Skin of body (tissue), 2 donors: Measurements from ENCODE around the gene NTMT1. TPM values are rescaled to one million over a fixed set of nuclear protein-coding genes. Genes with fewer than 3 reads are reported as not detected.
"Not testable (repeated sequence)": the region's sequence is repeated elsewhere in the genome, so short reads cannot be mapped to it uniquely, and the experiment has no call there.

Experiments used
- DNase-seq: peaks from one replicate; lab custom pipeline; 2025; lab: John Stamatoyannopoulos, UW
- total RNA-seq: library from RNA; depleted of rRNA; stranded (reverse); fragments of >200 nt; gene quantifications from one replicate; pipeline ENCODE4 v1.2.3, GENCODE V29; 2014

Gene NTMT1
- total RNA-seq, 1 donor from 2014 or later, result 13.0 TPM

GRCh38 chr9:129635099-129636065 lies 9.4 kb downstream of the NTMT1 start:
- no peak for DNase-seq

GRCh38 chr9:129636343-129636742 lies 10.4 kb downstream of the NTMT1 start:
- DNase-seq, result not testable (repeated sequence)

GRCh38 chr9:129637102-129637501 lies 11.1 kb downstream of the NTMT1 start:
- no peak for DNase-seq

- DNase-seq, result no peak
Observed at GRCh38 chr9:129637673-129638439, 11.9 kb downstream of the NTMT1 start.

- DNase-seq, result no peak
Observed at GRCh38 chr9:129639034-129639630, 13.2 kb downstream of the NTMT1 start.

- no peak for DNase-seq
Observed at GRCh38 chr9:129639756-129640085, 13.8 kb downstream of the NTMT1 start.

GRCh38 chr9:129640086-129640870 lies 14.3 kb downstream of the NTMT1 start:
- no peak for DNase-seq

GRCh38 chr9:129640871-129641749 lies 15.1 kb downstream of the NTMT1 start:
- DNase-seq, result no peak

- DNase-seq, result peak; percentile 94
Observed at GRCh38 chr9:129641750-129642585, 16.0 kb downstream of the NTMT1 start, which contains the start of gene ASB6. Gene ASB6 (minus strand): TSS chr9:129642151. CDS start chr9:129641999, 152 bp downstream.

GRCh38 chr9:129643706-129644105 lies 17.7 kb downstream of the NTMT1 start:
- DNase-seq, result no peak

GRCh38 chr9:129644365-129644764 lies 18.4 kb downstream of the NTMT1 start:
- DNase-seq, result no peak

GRCh38 chr9:129644902-129645301 lies 18.9 kb downstream of the NTMT1 start:
- DNase-seq, result no peak

- DNase-seq, result no peak
Observed at GRCh38 chr9:129646252-129646651, 20.3 kb downstream of the NTMT1 start.

GRCh38 chr9:129646654-129647053 lies 20.7 kb downstream of the NTMT1 start:
- no peak for DNase-seq

- DNase-seq, result no peak
Observed at GRCh38 chr9:129647635-129648034, 21.7 kb downstream of the NTMT1 start.

GRCh38 chr9:129648092-129648763 lies 22.3 kb downstream of the NTMT1 start:
- DNase-seq, result no peak

- DNase-seq, result no peak
Observed at GRCh38 chr9:129648764-129649115, 22.8 kb downstream of the NTMT1 start.
